ENCODE results near the gene SCNN1B. TPM values are rescaled to one million over a fixed set of nuclear protein-coding genes. Genes with fewer than 3 reads are reported as not detected.
A peak's percentile ranks its signal among the peaks of the same experiment; 100 is the strongest.

SCNN1B gene
- total RNA-seq, 1 experiment from 2014 or later, result 2.5 TPM

GRCh38 chr16:23348579-23349469 lies 46.7 kb downstream of the SCNN1B start:
- Histone ChIP-seq H3K4me3 (ENCODE audit: low read depth, low read length, poor library complexity, severe bottlenecking) (no peak overlapping the region), H3K36me3 (ENCODE audit: insufficient read depth, low read length, poor library complexity, severe bottlenecking) (no peaks in the 10 kb centered on the region), H3K4me1 (ENCODE audit: insufficient read depth, low read length, poor library complexity, severe bottlenecking) (no peaks in the 10 kb centered on the region), H3K9me3 (ENCODE audit: low read depth, low read length, poor library complexity, severe bottlenecking) (no peaks in the 10 kb centered on the region), H3K27me3 (replicated peaks; ENCODE audit: insufficient read depth, low read depth, low read length, poor library complexity) (no peaks in the 10 kb centered on the region), H3K27ac (ENCODE audit: low read depth, low read length, poor library complexity, severe bottlenecking) (no peak overlapping the region)
- TF ChIP-seq CTCF (conservative IDR thresholded peaks at IDR 0.05; ENCODE audit: low read depth, low read length) (peak; percentile 42), EZH2 (IDR thresholded peaks at IDR 0.05; ENCODE audit: borderline replicate concordance, low read depth, low read length, poor library complexity, severe bottlenecking) (no peak)
- no TSS peak for BruUV-seq (replicated peaks)
- intact Hi-C loops (cut with micrococcal nuclease; ENCODE audit: unreplicated experiment), result no loop called here
- POLR2A ChIA-PET (ENCODE audit: low non-redundant PET), result no interaction called here
- CTCF ChIA-PET, result no interaction called here
- DNase-seq (ENCODE audit: low spot score), result no peak

- ChIA-PET CTCF (no interaction called here), POLR2A (ENCODE audit: low non-redundant PET) (no interaction called here)
- no TSS peak for BruUV-seq (replicated peaks)
- no peaks in the 10 kb centered on the region for H3K9me3 ChIP-seq (ENCODE audit: low read depth, low read length, poor library complexity, severe bottlenecking)
- no peak for DNase-seq (ENCODE audit: low spot score)
- no peaks in the 10 kb centered on the region for H3K36me3 ChIP-seq (ENCODE audit: insufficient read depth, low read length, poor library complexity, severe bottlenecking)
- TF ChIP-seq CTCF (conservative IDR thresholded peaks at IDR 0.05; ENCODE audit: low read depth, low read length) (no peak), EZH2 (IDR thresholded peaks at IDR 0.05; ENCODE audit: borderline replicate concordance, low read depth, low read length, poor library complexity, severe bottlenecking) (no peak)
- H3K4me1 ChIP-seq (ENCODE audit: insufficient read depth, low read length, poor library complexity, severe bottlenecking), result no peaks in the 10 kb centered on the region
- intact Hi-C loops (cut with micrococcal nuclease; ENCODE audit: unreplicated experiment), result no loop called here
- H3K4me3 ChIP-seq (ENCODE audit: low read depth, low read length, poor library complexity, severe bottlenecking), result no peak overlapping the region
- H3K27me3 ChIP-seq (replicated peaks; ENCODE audit: insufficient read depth, low read depth, low read length, poor library complexity), result no peaks in the 10 kb centered on the region
- no peak overlapping the region for H3K27ac ChIP-seq (ENCODE audit: low read depth, low read length, poor library complexity, severe bottlenecking)
These were observed 49.3 kb downstream of the SCNN1B start for GRCh38 chr16:23351360-23351759.

GRCh38 chr16:23353440-23353839 lies 51.3 kb downstream of the SCNN1B start:
- Histone ChIP-seq H3K27me3 (replicated peaks; ENCODE audit: insufficient read depth, low read depth, low read length, poor library complexity) (no peaks in the 10 kb centered on the region), H3K4me1 (ENCODE audit: insufficient read depth, low read length, poor library complexity, severe bottlenecking) (no peaks in the 10 kb centered on the region), H3K4me3 (ENCODE audit: low read depth, low read length, poor library complexity, severe bottlenecking) (no peak overlapping the region), H3K36me3 (ENCODE audit: insufficient read depth, low read length, poor library complexity, severe bottlenecking) (no peaks in the 10 kb centered on the region), H3K27ac (ENCODE audit: low read depth, low read length, poor library complexity, severe bottlenecking) (no peak overlapping the region), H3K9me3 (ENCODE audit: low read depth, low read length, poor library complexity, severe bottlenecking) (no peaks in the 10 kb centered on the region)
- BruUV-seq (replicated peaks), result no TSS peak
- TF ChIP-seq CTCF (conservative IDR thresholded peaks at IDR 0.05; ENCODE audit: low read depth, low read length), result no peak
- TF ChIP-seq EZH2 (IDR thresholded peaks at IDR 0.05; ENCODE audit: borderline replicate concordance, low read depth, low read length, poor library complexity, severe bottlenecking), result no peak
- intact Hi-C loops (cut with micrococcal nuclease; ENCODE audit: unreplicated experiment), result no loop called here
- ChIA-PET CTCF (interaction anchor here (0.5 kb wide), 1 partner anchor 172 kb away, joined by 9 read pairs; no protein-coding TSS in a partner anchor), POLR2A (ENCODE audit: low non-redundant PET) (no interaction called here)
- DNase-seq (ENCODE audit: low spot score), result no peak
